HK-2 (cell line): Measurements from ENCODE around the gene ZC3H12A.
A peak's percentile ranks its signal among the peaks of the same experiment; 100 is the strongest.

ENCODE experiments used
- DNase-seq: peaks from one replicate; pipeline ENCODE4 v3.0.0-alpha.2; 2018; ENCODE audit not compliant: unreplicated experiment

The ZC3H12A gene

GRCh38 chr1:37474046-37474696 lies at the start of gene ZC3H12A:
Gene ZC3H12A (plus strand): TSS chr1:37474580. CDS start chr1:37475497, 917 bp downstream.
- DNase-seq, result peak; percentile 90

- DNase-seq, result no peak
These were observed 49.2 kb upstream of the ZC3H12A start for GRCh38 chr1:37425221-37425620.

DNA sequence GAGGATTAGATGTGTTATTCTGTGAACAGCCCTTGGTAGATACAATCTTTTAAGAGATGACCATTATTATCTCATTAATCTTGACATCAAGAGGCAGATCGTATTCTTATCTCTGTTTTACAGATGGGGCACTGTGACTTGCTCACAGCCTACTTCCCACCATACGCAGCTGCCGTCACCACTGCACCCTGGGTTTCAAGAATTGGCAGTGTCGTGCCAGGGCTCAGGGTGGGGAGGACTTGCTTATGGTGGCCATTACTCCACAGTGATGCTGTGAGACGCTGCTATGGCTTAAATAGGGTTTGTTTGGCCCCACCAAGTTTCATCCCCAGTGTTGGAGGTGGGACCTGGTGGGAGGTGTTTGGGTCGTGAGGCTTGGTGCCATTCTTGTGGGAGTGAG lies 45.4 kb upstream of the ZC3H12A start:
- DNase-seq, result no peak

DNA sequence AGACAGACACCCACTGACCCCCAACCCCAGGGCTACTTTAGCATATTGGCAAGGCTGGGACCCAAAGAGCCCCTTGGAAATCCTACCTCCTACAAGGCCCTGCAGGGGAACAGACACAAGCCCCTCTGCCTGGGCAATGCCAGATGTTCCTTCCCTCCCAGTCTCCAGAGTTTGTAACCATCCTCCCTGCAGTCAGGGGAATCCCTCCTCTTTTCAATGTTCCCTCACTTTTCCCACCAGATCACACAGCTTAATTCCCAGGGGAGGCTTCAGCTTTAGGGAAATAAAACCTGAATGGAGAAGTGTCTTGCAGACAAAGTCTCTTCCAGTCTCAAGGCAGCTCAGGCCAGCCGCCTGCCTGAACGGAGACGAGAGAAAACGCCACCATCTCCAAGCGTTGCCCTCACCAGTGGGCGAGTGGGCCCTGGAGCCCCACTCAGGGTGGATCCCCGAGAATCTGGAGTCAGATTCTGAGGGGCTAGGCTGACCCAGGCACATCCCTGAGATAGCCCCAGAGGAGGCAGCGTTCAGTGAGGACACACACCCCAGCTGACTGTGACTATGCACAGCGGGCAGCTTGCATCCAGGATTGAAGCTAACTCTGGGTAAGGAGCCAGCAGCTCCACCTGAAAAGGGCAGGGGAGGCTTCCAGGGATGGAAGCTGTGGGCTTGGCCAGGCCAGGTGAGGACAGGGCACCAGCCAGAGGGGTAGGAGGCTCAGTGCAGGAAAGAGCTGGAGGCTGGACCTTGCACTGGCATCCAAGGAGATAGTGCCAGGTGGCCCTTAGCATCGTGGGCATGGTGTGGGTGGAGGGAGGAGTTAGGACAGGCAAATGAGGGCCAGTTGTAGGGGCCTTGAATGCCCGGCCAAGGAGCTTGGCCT lies 44.0 kb upstream of the ZC3H12A start:
- DNase-seq, result no peak

- no peak for DNase-seq
These were observed 41.7 kb upstream of the ZC3H12A start for GRCh38 chr1:37432716-37433115.

GRCh38 chr1:37433171-37433570 lies 41.2 kb upstream of the ZC3H12A start:
- no peak for DNase-seq

- peak; percentile 70 for DNase-seq
These were observed 39.8 kb upstream of the ZC3H12A start for GRCh38 chr1:37434292-37435225.

DNA sequence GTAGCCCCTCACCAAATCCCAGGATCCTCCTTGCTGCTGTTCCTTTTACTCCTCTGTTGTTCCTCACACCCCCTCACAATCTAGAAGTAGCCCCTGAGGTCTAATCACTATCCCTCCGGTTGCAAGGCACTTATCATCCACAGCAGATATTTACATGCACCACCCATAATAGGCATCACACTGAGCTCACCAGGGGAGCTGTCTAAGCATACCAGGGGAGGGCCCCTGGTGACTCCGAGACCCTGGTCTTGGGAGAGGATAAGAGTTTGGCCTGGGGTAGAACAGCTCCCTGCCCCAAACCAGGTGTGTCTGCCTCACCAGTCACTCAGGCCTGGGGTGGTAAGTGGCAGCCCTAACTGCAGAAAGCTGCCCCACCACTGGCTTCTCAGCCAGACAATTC lies 37.3 kb upstream of the ZC3H12A start:
- no peak for DNase-seq

GRCh38 chr1:37438037-37438868 lies 36.1 kb upstream of the ZC3H12A start:
- DNase-seq, result no peak

GRCh38 chr1:37438869-37439343 lies 35.5 kb upstream of the ZC3H12A start:
- DNase-seq, result no peak

DNA sequence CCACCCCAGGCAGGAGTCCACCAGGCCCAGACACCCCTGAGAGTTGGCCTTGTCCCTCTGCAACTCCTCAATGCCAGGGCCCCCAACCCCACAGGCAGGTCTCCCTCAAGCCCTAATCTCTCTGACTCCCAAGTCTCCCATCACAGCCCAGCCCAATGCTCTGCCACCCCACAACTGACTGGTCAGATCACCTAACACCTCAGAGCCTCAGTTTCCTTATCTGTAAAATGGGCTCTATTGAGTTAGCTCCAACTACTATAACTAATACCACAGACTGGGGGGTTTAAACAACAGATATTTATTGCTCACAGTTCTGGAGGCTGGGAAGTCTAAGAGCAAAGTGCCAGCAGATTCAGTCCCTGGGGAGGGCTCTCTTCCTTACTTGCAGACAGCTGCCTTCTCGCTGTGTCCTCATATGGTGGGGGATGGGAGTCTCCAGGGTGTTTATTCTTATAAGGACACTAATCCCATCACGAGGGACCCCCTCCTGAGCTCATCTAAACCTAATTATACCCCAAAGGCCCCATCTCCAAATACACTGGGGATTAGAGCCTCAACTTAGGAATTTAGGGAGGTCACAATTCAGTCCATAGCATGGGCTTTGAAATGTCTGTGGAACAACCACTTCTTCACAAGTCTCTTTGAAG lies 34.9 kb upstream of the ZC3H12A start:
- no peak for DNase-seq

- no peak for DNase-seq
These were observed 32.9 kb upstream of the ZC3H12A start for GRCh38 chr1:37441490-37441889.

- no peak for DNase-seq
These were observed 32.2 kb upstream of the ZC3H12A start for GRCh38 chr1:37442139-37442538.

DNA sequence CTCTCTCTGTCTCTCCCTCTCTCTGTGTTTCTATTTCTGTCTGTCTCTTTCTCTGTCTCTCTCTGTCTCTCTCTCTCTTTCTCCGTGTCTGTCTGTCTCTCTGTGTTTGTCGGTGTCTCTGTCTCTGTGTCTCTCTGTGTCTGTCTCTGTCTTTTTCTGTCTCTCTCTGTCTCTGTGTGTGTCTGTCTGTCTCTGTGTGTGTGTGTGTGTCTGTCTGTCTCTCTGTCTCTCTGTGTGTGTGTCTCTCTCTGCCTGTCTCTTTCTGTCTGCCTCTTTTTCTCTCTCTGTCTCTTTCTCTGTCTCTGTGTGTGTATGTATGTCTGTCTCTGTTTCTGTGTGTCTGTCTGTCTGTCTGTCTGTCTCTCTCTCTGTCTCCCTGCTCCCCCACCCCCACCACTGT lies 31.7 kb upstream of the ZC3H12A start:
- no peak for DNase-seq

DNA sequence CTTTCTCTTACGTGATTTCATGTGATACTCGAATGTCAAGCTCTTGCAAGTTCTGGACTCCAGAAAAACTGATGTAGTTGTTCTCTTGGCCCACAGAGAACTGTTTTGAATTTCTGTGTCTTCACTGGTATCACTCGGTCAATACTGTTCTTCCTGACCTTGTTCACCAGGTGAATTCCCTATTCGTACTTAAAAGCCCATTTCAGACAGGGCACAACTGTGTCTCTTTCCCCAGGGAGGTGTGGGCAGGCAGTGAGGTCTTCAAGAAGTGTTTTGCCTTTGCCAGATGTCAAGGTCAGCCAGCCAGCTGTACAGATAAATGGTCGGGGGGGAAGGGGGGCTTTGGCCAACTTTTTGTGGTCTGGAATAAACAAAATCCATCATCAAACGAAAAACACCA lies 27.5 kb upstream of the ZC3H12A start:
- no peak for DNase-seq

DNA sequence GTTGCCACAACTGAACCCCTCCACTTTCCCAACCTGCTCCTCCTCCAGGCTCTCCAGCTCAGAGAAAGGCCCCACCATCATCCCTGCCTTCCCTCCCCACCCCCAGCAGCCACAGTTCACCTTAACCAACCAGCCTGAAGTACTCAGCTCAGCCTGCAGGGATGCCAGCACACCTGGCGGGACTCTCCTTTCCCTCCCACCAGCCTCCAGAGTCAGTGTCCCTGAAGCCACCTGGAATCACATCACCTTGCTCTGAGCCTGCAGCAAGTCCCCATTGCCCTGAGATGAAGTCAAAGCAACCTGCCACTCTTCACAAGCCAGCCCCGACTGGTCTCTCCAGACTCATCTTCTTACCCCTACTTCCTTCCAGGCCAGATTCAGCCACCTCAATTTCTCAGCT lies 26.2 kb upstream of the ZC3H12A start:
- DNase-seq, result no peak

- no peak for DNase-seq
These were observed 25.5 kb upstream of the ZC3H12A start for GRCh38 chr1:37448691-37449417.

GRCh38 chr1:37449936-37450335 lies 24.4 kb upstream of the ZC3H12A start:
- no peak for DNase-seq

DNA sequence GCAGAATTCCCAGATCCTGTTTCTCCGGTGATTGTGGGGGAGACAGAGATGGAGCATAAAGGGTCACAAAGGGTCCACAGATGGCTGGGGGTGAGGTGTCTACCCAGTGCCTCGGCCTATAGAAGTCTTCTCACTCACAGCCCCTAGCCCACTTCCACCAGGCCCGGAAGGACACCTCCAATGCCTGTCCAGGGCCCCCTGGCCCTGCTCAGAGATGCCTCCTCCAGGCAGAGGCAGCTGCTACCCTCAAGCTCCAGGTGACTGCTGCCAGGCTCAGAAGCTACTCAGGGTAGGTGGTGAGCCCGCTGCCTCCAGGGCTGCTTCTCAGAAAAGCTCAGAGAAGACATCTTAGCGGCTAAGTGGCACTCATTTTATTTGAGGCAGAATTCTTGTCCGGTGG lies 22.0 kb upstream of the ZC3H12A start:
- no peak for DNase-seq

DNA sequence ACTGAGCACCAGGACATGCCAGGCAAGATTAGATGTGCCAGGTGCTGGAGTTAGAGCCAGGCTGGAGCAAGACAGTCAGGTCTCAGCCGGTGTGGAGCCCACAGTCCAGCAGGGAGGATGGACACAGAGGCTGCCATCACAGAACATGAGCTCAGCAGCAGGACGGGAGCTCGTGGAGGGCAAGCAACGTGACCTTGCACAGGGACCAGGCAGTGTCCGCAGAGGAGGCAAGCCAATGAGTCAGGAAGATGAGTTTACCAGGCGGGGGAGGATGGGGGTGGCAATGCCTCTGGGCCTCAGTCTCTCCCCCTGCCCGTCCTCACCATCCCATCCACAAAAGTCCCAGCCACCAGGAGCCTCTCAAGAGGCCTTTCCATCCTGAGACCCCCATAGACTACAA lies 20.7 kb upstream of the ZC3H12A start:
- DNase-seq, result no peak
